ENCODE measurements around the gene MEIS3.

- TF ChIP-seq CTCF (conservative IDR thresholded peaks at IDR 0.05; ENCODE audit: low read length) (no peak), EZH2phosphoT487 (IDR thresholded peaks at IDR 0.05; ENCODE audit: borderline replicate concordance, low read depth, low read length) (no peak)
Observed at GRCh38 chr19:47389150-47389556, 30.2 kb downstream of the MEIS3 start.
